OCI-LY3 (cell line): ENCODE results near the gene RASSF1.

Experiments used
- H2AFZ ChIP-seq: fragments of 200-600, 300-600 bp; shearing (Covaris generic); 2 replicates; pipeline ENCODE4 v1.6.0; 2014; ENCODE audit warnings: antibody characterized with exemption, low read depth, low read length
- H3K27ac ChIP-seq: fragments of 200-600, 300-600 bp; sonication (generic); 2 replicates; pipeline ENCODE4 v1.5.1; 2014; ENCODE audit warnings: mild to moderate bottlenecking, low read length, moderate library complexity, mixed read lengths
- H3K27me3 ChIP-seq: fragments of 200-600, 300-600 bp; sonication (generic); 2 replicates; pipeline ENCODE4 v1.6.1; 2014; ENCODE audit warnings: low read depth, low read length, mixed read lengths
- H3K36me3 ChIP-seq: fragments of 200-600, 300-600 bp; sonication (generic); replicated peaks from 2 replicates; pipeline ENCODE3; 2014; ENCODE audit warnings: low read depth, low read length, mixed read lengths
- H3K4me1 ChIP-seq: fragments of 300-600, 200-600 bp; sonication (generic); 2 replicates; pipeline ENCODE4 v1.6.1; 2014; ENCODE audit warnings: low read length, mixed read lengths
- H3K4me2 ChIP-seq: fragments of 200-600, 300-600 bp; sonication (generic); 2 replicates; pipeline ENCODE4 v1.6.1; 2014; ENCODE audit warnings: low read length, mixed read lengths
- H3K4me3 ChIP-seq: fragments of 300-600, 200-600 bp; sonication (generic); 2 replicates; pipeline ENCODE4 v1.5.1; 2014; ENCODE audit warnings: antibody characterized with exemption, mild to moderate bottlenecking, low read length, moderate library complexity
- H3K79me2 ChIP-seq: fragments of 300-600, 200-600 bp; shearing (Covaris generic); 2 replicates; pipeline ENCODE4 v1.6.1; 2014; ENCODE audit warnings: mild to moderate bottlenecking, low read length, mixed read lengths
- H3K9ac ChIP-seq: fragments of 300-600, 200-600 bp; shearing (Covaris generic); 2 replicates; pipeline ENCODE4 v1.6.0; 2014; ENCODE audit warnings: mild to moderate bottlenecking, low read length, moderate library complexity
- H3K9me3 ChIP-seq: fragments of 200-600, 300-600 bp; shearing (Covaris generic); 2 replicates; pipeline ENCODE4 v1.6.1; 2014; ENCODE audit warnings: low read length, mixed read lengths; ENCODE audit not compliant: insufficient read depth
- H4K20me1 ChIP-seq: fragments of 200-600, 300-600 bp; sonication (generic); 2 replicates; pipeline ENCODE4 v1.6.1; 2016; ENCODE audit warnings: low read length, mixed read lengths; ENCODE audit not compliant: insufficient read depth
- CTCF ChIP-seq: fragments of 200-600, 300-600 bp; sonication (generic); IDR thresholded peaks from 2 replicates; pipeline ENCODE4 v1.5.1; 2014; ENCODE audit warnings: antibody characterized with exemption, low read length, low read depth
- EZH2phosphoT487 ChIP-seq: fragments of 200-600 bp; shearing (Covaris generic); IDR thresholded peaks from 2 replicates; pipeline ENCODE4 v1.6.1; 2018; ENCODE audit warnings: antibody characterized with exemption, mixed run types, low read depth

Gene RASSF1

DNA sequence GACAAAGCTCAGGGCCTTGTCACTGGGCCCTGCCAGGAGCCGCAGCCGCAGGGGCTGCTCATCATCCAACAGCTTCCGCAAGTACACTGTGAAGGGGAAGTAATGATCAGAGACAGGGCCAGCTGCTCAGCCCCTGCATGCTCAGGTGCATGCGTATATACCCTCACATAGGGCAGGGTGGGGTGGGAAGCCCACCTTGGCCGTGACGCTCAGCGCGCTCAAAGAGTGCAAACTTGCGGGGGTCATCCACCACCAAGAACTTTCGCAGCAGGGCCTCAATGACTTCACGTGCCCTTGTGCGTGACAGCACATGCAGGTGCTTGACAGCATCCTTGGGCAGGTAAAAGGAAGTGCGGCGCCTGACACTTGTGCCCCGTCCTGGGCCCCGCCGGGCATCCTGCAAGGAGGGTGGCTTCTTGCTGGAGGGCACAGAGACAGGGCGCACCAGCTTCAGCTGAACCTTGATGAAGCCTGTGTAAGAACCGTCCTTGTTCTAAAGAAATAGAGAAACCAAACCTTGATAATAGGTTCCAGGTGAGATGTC lies 9.2 kb downstream of the RASSF1 start:
- Histone ChIP-seq H3K9ac (no peak overlapping the region), H3K79me2 (peaks cover 68% of the 10 kb centered on the region), H2AFZ (no peak overlapping the region), H3K4me2 (no peak overlapping the region), H3K36me3 (peaks cover 51% of the 10 kb centered on the region), H3K4me1 (peaks cover 25% of the 10 kb centered on the region), H3K4me3 (no peak overlapping the region), H3K27ac (no peak overlapping the region), H4K20me1 (peaks cover 15% of the 10 kb centered on the region), H3K9me3 (no peaks in the 10 kb centered on the region), H3K27me3 (no peaks in the 10 kb centered on the region)
- no peak for TF ChIP-seq CTCF
- no peak for TF ChIP-seq EZH2phosphoT487

- peaks cover 45% of the 10 kb centered on the region for H3K36me3 ChIP-seq
- peaks cover 16% of the 10 kb centered on the region for H3K4me1 ChIP-seq
- H3K4me3 ChIP-seq, result no peak overlapping the region
- no peak overlapping the region for H3K9ac ChIP-seq
- H3K9me3 ChIP-seq, result no peaks in the 10 kb centered on the region
- H3K27me3 ChIP-seq, result no peaks in the 10 kb centered on the region
- TF ChIP-seq EZH2phosphoT487 (no peak), CTCF (no peak)
- peaks cover 61% of the 10 kb centered on the region for H3K79me2 ChIP-seq
- no peak overlapping the region for H3K27ac ChIP-seq
- peaks cover 15% of the 10 kb centered on the region for H4K20me1 ChIP-seq
- H2AFZ ChIP-seq, result no peak overlapping the region
- H3K4me2 ChIP-seq, result no peak overlapping the region
Observed at GRCh38 chr3:50330330-50330729, 10.3 kb downstream of the RASSF1 start.

GRCh38 chr3:50327943-50328691 lies 12.5 kb downstream of the RASSF1 start, which contains the start of gene TUSC2:
TUSC2 (minus strand) TSS chr3:50328223; CDS start chr3:50328099, 124 bp downstream.
- peaks cover 39% of the 10 kb centered on the region for H3K79me2 ChIP-seq

More at GRCh38 chr3:50327943-50328691, 12.5 kb downstream of the RASSF1 start, which contains the start of gene TUSC2:
- Histone ChIP-seq H3K9ac (peak within 1 kb of the TSS; percentile 81), H3K27me3 (no peaks in the 10 kb centered on the region), H3K36me3 (peaks cover 38% of the 10 kb centered on the region), H3K9me3 (no peaks in the 10 kb centered on the region), H3K4me2 (peak within 1 kb of the TSS; percentile 93), H3K27ac (peak within 1 kb of the TSS; percentile 22), H4K20me1 (peaks cover 2% of the 10 kb centered on the region; the same call in 1 of the 2 replicates), H2AFZ (no peak within 1 kb of the TSS), H3K4me1 (peaks cover 14% of the 10 kb centered on the region), H3K4me3 (peak within 1 kb of the TSS; percentile 91)
- no peak for TF ChIP-seq CTCF
- no peak for TF ChIP-seq EZH2phosphoT487
